PC-3 (cell line): ENCODE results near the gene NCOA1. TPM values are rescaled to one million over a fixed set of nuclear protein-coding genes. Genes with fewer than 3 reads are reported as not detected.

Experiments used
- ATAC-seq: fragments of 200-7000 bp; cut with Tn5 transposase; 2 replicates; pipeline ENCODE4 v1.9.1; 2020; ENCODE audit warnings: mild to moderate bottlenecking, moderate library complexity
- BruUV-seq: library from RNA; stranded (reverse); fragments of 400-500 nt; replicated peaks from 2 replicates; lab custom pipeline; 2021; lab: Mats Ljungman, UMichigan
- CTCF ChIA-PET: fragments of 300-600 bp; sonication (Branson Sonifier 250); formaldehyde crosslinking; loops from one replicate; lab custom pipeline; 2022; ENCODE audit warnings: antibody characterized with exemption; lab: Charles Lee
- POLR2A ChIA-PET: fragments of 300-600 bp; sonication (Branson Sonifier 250); formaldehyde crosslinking; loops from one replicate; lab custom pipeline; 2022; ENCODE audit warnings: antibody characterized with exemption; ENCODE audit not compliant: unreplicated experiment; lab: Charles Lee
- DNase-seq: peaks from one replicate; pipeline ENCODE4 v3.0.0-alpha.2; 2015
- H2AFZ ChIP-seq: fragments of 300-600 bp; sonication (generic); 2 replicates; pipeline ENCODE4 v1.6.0; 2016; ENCODE audit warnings: antibody characterized with exemption, low read length
- H3F3A ChIP-seq: fragments of 300-600 bp; sonication (generic); one replicate; pipeline ENCODE4 v1.6.0; 2017; ENCODE audit warnings: antibody characterized with exemption, low read length, control low read depth, mild to moderate bottlenecking; ENCODE audit not compliant: unreplicated experiment
- H3K27ac ChIP-seq: fragments of 300-600 bp; sonication (generic); 2 replicates; pipeline ENCODE4 v1.5.1; 2016; ENCODE audit warnings: mild to moderate bottlenecking, low read length
- H3K27me3 ChIP-seq: fragments of 300-600 bp; sonication (generic); 2 replicates; pipeline ENCODE4 v1.6.1; 2016; ENCODE audit warnings: low read length, mixed read lengths
- H3K36me3 ChIP-seq: fragments of 300-600 bp; sonication (generic); 2 replicates; pipeline ENCODE4 v1.6.1; 2016; ENCODE audit warnings: low read depth, mixed run types, low read length, mixed read lengths
- H3K4me1 ChIP-seq: fragments of 300-600 bp; sonication (generic); 2 replicates; pipeline ENCODE4 v1.5.1; 2016; ENCODE audit warnings: low read length; ENCODE audit not compliant: insufficient read depth
- H3K4me2 ChIP-seq: fragments of 300-600 bp; sonication (generic); 2 replicates; pipeline ENCODE4 v1.6.0; 2016; ENCODE audit warnings: low read length
- H3K4me3 ChIP-seq: fragments of 300-600 bp; sonication (generic); 2 replicates; pipeline ENCODE4 v1.5.1; 2016; ENCODE audit warnings: mild to moderate bottlenecking, low read length, mixed read lengths
- H3K79me2 ChIP-seq: fragments of 300-600 bp; sonication (generic); 2 replicates; pipeline ENCODE4 v1.6.1; 2017; ENCODE audit warnings: low read length, mixed read lengths
- H3K9ac ChIP-seq: fragments of 300-600 bp; sonication (generic); 2 replicates; pipeline ENCODE4 v1.6.0; 2016; ENCODE audit warnings: mild to moderate bottlenecking, low read length
- H3K9me2 ChIP-seq: fragments of 300-600 bp; sonication (generic); replicated peaks from 2 replicates; pipeline ENCODE4 v1.6.1; 2016; ENCODE audit warnings: mixed run types, low read length, mixed read lengths
- H3K9me3 ChIP-seq: fragments of 300-600 bp; sonication (generic); 2 replicates; pipeline ENCODE4 v1.6.1; 2016; ENCODE audit warnings: low read length, mixed read lengths
- H4K20me1 ChIP-seq: fragments of 300-600 bp; sonication (generic); 2 replicates; pipeline ENCODE4 v1.6.1; 2016; ENCODE audit warnings: low read length, mixed read lengths
- EZH2 ChIP-seq: fragments of 300-600 bp; sonication (generic); IDR thresholded peaks from one replicate; pipeline ENCODE4 v1.6.1; 2017; ENCODE audit warnings: antibody characterized with exemption, mild to moderate bottlenecking, low read length; ENCODE audit not compliant: unreplicated experiment
- EZH2phosphoT487 ChIP-seq: fragments of 300-600 bp; sonication (generic); IDR thresholded peaks from 2 replicates; pipeline ENCODE4 v1.6.1; 2018; ENCODE audit warnings: mild to moderate bottlenecking, antibody characterized with exemption, low read length, borderline replicate concordance
- intact Hi-C: fragments of 100-400 bp; cut with micrococcal nuclease; formaldehyde crosslinking; loops from 2 replicates; pipeline ENCODE4 v1.9.0; 2023
- total RNA-seq: library from RNA; depleted of rRNA; stranded (reverse); fragments of >200 nt; gene quantifications from 2 replicates; pipeline ENCODE4 v1.2.3, GENCODE V29; 2014
- TF ChIP-seq, protein P1 (sequence below): fragments of 300-600 bp; sonication (generic); conservative IDR thresholded peaks from 2 replicates; pipeline ENCODE4 v1.5.1; 2017; ENCODE audit warnings: antibody characterized with exemption, low read depth, mild to moderate bottlenecking, low read length

NCOA1 gene
- total RNA-seq, 1 experiment from 2014 or later = 7.5 TPM

- ChIA-PET CTCF (no interaction called here), POLR2A (no interaction called here)
- no peak overlapping the region for H3K4me3 ChIP-seq
- no peaks in the 10 kb centered on the region for H3K27me3 ChIP-seq
- no TSS peak for BruUV-seq
- ATAC-seq (no peak), DNase-seq (no peak)
- H3K9me3 ChIP-seq = no peaks in the 10 kb centered on the region
- H3F3A ChIP-seq = no peaks in the 10 kb centered on the region
- H4K20me1 ChIP-seq = no peaks in the 10 kb centered on the region
- H3K27ac ChIP-seq = no peak overlapping the region
- TF ChIP-seq EZH2phosphoT487 (no peak), EZH2 (no peak)
- TF ChIP-seq, protein P1, sequence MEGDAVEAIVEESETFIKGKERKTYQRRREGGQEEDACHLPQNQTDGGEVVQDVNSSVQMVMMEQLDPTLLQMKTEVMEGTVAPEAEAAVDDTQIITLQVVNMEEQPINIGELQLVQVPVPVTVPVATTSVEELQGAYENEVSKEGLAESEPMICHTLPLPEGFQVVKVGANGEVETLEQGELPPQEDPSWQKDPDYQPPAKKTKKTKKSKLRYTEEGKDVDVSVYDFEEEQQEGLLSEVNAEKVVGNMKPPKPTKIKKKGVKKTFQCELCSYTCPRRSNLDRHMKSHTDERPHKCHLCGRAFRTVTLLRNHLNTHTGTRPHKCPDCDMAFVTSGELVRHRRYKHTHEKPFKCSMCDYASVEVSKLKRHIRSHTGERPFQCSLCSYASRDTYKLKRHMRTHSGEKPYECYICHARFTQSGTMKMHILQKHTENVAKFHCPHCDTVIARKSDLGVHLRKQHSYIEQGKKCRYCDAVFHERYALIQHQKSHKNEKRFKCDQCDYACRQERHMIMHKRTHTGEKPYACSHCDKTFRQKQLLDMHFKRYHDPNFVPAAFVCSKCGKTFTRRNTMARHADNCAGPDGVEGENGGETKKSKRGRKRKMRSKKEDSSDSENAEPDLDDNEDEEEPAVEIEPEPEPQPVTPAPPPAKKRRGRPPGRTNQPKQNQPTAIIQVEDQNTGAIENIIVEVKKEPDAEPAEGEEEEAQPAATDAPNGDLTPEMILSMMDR = no peak
- H3K4me2 ChIP-seq = no peak overlapping the region
- no peaks in the 10 kb centered on the region for H3K9me2 ChIP-seq
- H2AFZ ChIP-seq = no peak overlapping the region
- no peaks in the 10 kb centered on the region for H3K36me3 ChIP-seq
- H3K79me2 ChIP-seq = peaks cover 9% of the 10 kb centered on the region
- H3K4me1 ChIP-seq = peaks cover 11% of the 10 kb centered on the region; the same call in 1 of the 2 replicates
- intact Hi-C loops = no loop called here
- H3K9ac ChIP-seq = no peak overlapping the region
These were observed 297.8 kb downstream of the NCOA1 start for GRCh38 chr2:24788816-24789215.

DNA sequence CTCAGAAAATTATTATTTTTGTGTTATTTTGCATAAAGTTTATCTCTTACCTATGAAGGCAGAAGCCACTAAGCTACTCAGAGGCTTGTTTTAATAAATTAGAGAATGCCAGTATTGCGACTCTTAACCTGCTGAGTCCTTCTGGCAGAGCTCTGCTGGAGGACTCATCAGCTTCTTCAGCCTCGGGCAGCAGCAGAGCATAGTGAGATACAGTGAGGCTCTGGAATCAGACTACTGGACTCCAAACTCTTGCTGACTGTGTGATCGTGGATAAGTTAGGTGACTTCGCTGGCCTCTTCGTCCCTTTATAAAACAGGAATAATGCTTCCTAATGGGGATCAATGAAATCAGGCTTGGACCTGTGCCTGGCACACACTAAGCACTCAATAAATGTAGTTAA lies 300.4 kb downstream of the NCOA1 start:
- peaks cover 36% of the 10 kb centered on the region for H3K79me2 ChIP-seq
- H3K9me2 ChIP-seq = no peaks in the 10 kb centered on the region
- H3K36me3 ChIP-seq = peaks cover 6% of the 10 kb centered on the region; the same call in 1 of the 2 replicates
- POLR2A ChIA-PET = interaction anchor here (0.7 kb wide), 1 partner anchor 270 kb away, joined by 3 read pairs; no protein-coding TSS in a partner anchor
- ATAC-seq = no peak
- CTCF ChIA-PET = interaction anchor here (0.5 to 2.7 kb wide), 2 partner anchors 36 to 301 kb away, joined by 3 to 23 read pairs; no protein-coding TSS in a partner anchor
- peaks cover 23% of the 10 kb centered on the region for H3K4me1 ChIP-seq
- intact Hi-C loops = loop anchor here (5.0 kb wide), 2 partner anchors 251 to 299 kb away; partner anchors contain the start of genes EFR3B and NCOA1
- peak overlapping the region; percentile 92; the same call in 1 of the 2 replicates for H3K9ac ChIP-seq
- no peaks in the 10 kb centered on the region for H3F3A ChIP-seq
- peak; percentile 13 for DNase-seq
- TF ChIP-seq EZH2phosphoT487 = no peak
- TF ChIP-seq, protein P1 = no peak
- TF ChIP-seq EZH2 = no peak
- no peaks in the 10 kb centered on the region for H3K27me3 ChIP-seq
- no peaks in the 10 kb centered on the region for H4K20me1 ChIP-seq
- peak overlapping the region; percentile 76 for H3K4me3 ChIP-seq
- peak overlapping the region; percentile 88 for H3K4me2 ChIP-seq
- no peaks in the 10 kb centered on the region for H3K9me3 ChIP-seq
- no peak overlapping the region for H3K27ac ChIP-seq
- BruUV-seq = no TSS peak
- H2AFZ ChIP-seq = peak overlapping the region; percentile 15; the same call in 1 of the 2 replicates

DNA sequence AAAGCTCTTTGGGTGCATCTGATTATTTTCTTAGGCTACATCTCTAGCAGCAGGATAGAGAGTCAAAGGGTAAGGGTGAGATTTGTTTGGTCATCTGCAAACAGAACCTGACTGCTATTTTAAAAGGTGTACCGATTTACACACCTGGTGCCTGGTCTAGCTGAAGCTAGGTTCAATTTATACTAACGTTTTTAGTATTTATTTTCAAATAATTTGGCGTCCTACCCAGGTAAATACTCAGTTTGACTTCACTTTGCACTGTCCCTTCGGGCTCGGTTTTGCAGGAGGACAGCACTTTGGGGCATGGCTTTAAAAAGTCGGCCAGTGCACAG lies 301.5 kb downstream of the NCOA1 start:
- Histone ChIP-seq H3K4me2 (peak overlapping the region; percentile 88), H3F3A (no peaks in the 10 kb centered on the region), H3K36me3 (peaks cover 16% of the 10 kb centered on the region; the same call in 1 of the 2 replicates), H3K9ac (peak overlapping the region; percentile 92), H3K9me3 (no peaks in the 10 kb centered on the region), H2AFZ (peak overlapping the region; percentile 78), H3K27ac (peak overlapping the region; percentile 86), H3K79me2 (peaks cover 46% of the 10 kb centered on the region), H3K4me3 (peak overlapping the region; percentile 76), H3K9me2 (no peaks in the 10 kb centered on the region), H3K4me1 (peaks cover 23% of the 10 kb centered on the region), H3K27me3 (no peaks in the 10 kb centered on the region), H4K20me1 (no peaks in the 10 kb centered on the region)
- no peak for DNase-seq
- POLR2A ChIA-PET = interaction anchor here (0.5 to 0.8 kb wide), 2 partner anchors 13 to 17 kb away, joined by 4 read pairs; no protein-coding TSS in a partner anchor
- intact Hi-C loops = loop anchor here (1.0 to 5.0 kb wide), 5 partner anchors 20 to 382 kb away; partner anchors contain the start of genes EFR3B and NCOA1
- CTCF ChIA-PET = interaction anchor here (0.6 to 2.7 kb wide), 4 partner anchors 35 to 249 kb away, joined by 4 to 23 read pairs (median 5); no protein-coding TSS in a partner anchor
- no peak for TF ChIP-seq EZH2
- TF ChIP-seq, protein P1 = no peak
- no peak for ATAC-seq
- TSS peak; percentile 70 for BruUV-seq
